Ovary (tissue), 3 donors: ENCODE data around the gene TMPRSS4.

Experiments used
- CTCF ChIP-seq, 3 donors: fragments of 450-650 bp in 2 of 3; fragments of 200-600 bp in 1 of 3; IDR thresholded peaks; one replicate each; pipeline versions ENCODE4 v1.5.1 to v1.8.0; 2016 to 2022; ENCODE audit warnings: antibody characterized with exemption in 3 of 3, mild to moderate bottlenecking in 1 of 3
- EP300 ChIP-seq: sonication (generic); formaldehyde crosslinking; IDR thresholded peaks from one replicate; pipeline ENCODE4 v1.6.1; 2017; ENCODE audit warnings: antibody characterized with exemption
- donor health status: DM: no; HTN: no; CAD: no.

GRCh38 chr11:118061586-118062125 is 15.2 kb upstream of the TMPRSS4 start:
- TF ChIP-seq CTCF (IDR thresholded peaks at IDR 0.05) (no peak), EP300 (no peak)
